ENCODE measurements around the gene CAPN15.

DNA sequence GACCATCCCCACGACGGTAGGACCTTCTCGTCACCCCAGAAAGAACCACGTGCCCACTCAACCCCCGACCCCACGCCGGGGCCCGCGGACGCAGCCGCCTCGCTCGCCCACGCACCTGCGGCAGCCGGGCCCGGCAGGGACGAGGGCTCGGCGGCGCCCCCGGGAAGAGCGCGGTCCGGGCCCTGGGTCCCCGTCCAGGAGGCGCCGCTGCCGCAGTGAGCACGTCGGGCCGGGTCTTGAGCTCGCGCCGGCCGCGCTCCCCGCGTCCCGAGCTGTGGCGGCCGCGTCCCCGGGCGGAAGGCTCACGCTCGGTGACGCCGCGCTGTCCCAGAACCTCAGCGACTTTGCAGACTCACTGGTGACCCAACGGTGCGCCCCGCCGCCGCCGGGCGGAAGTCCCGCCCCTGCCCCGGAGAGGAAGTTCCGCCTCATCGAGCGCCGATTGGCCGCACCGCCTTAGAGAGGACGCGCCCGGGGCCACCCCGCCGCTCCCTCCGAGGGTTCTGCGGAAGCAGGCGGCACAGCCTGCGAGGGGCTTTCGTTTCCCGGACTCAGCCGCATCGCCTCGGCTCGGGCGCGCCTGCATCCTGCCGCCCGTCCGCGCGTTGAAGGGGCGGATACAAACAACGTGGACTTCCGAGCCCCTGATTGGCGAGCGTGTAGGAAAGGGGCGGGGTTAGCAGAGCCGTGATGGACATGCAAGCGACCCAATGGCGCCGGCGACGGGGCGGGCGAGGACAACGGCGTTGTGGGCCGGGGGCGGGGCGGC is 61.6 kb downstream of the CAPN15 start:
- TF ChIP-seq, protein P1, sequence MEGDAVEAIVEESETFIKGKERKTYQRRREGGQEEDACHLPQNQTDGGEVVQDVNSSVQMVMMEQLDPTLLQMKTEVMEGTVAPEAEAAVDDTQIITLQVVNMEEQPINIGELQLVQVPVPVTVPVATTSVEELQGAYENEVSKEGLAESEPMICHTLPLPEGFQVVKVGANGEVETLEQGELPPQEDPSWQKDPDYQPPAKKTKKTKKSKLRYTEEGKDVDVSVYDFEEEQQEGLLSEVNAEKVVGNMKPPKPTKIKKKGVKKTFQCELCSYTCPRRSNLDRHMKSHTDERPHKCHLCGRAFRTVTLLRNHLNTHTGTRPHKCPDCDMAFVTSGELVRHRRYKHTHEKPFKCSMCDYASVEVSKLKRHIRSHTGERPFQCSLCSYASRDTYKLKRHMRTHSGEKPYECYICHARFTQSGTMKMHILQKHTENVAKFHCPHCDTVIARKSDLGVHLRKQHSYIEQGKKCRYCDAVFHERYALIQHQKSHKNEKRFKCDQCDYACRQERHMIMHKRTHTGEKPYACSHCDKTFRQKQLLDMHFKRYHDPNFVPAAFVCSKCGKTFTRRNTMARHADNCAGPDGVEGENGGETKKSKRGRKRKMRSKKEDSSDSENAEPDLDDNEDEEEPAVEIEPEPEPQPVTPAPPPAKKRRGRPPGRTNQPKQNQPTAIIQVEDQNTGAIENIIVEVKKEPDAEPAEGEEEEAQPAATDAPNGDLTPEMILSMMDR (conservative IDR thresholded peaks at IDR 0.05; ENCODE audit: low read length): no peak
- TF ChIP-seq EZH2phosphoT487 (IDR thresholded peaks at IDR 0.05; ENCODE audit: borderline replicate concordance, low read depth, low read length): no peak
